ENCODE results near the gene CCSAP.

DNA sequence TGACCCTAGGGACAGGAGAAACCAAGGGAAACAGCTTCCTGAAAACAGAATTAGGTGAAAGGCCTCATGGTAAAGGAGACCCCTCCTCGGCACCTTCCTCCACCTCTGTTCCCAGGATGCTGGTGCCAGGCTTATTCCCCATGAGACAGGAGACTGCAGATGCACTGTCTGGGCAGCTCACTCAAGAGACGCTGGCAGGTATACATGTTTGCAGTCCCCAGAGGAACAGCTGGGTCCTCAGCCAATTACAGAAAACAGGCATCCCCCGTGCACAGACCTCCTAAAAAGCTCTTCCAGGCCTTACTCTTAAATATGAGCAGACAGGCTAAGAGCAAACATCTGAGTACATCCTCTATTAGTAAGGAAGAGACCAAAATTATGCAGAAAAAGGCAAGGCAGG, 6.5 kb downstream of the CCSAP start:
- TF ChIP-seq CTCF (IDR thresholded peaks at IDR 0.05) (no peak), POLR2A (IDR thresholded peaks at IDR 0.05) (no peak)

All from adrenal gland (tissue), 5 donors.